WERI-Rb-1 (cell line): ENCODE measurements around the gene ZNF324.
"Not testable (repeated sequence)": the region's sequence is repeated elsewhere in the genome, so short reads cannot be mapped to it uniquely, and the experiment has no call there.

Experiments used
- DNase-seq: peaks from one replicate; pipeline ENCODE4 v3.0.0-alpha.2; 2020
- H3K27ac ChIP-seq: fragments of 250-450 bp; sonication (Bioruptor Pico); 2 replicates; pipeline ENCODE4 v1.5.1; 2020; ENCODE audit warnings: mild to moderate bottlenecking, moderate library complexity
- H3K27me3 ChIP-seq: fragments of 250-450 bp; sonication (Bioruptor Pico); 2 replicates; pipeline ENCODE4 v1.5.1; 2021; ENCODE audit warnings: mild to moderate bottlenecking, low read depth, moderate library complexity; ENCODE audit not compliant: insufficient read depth, severe bottlenecking
- H3K36me3 ChIP-seq: fragments of 250-450 bp; sonication (Bioruptor Pico); 2 replicates; pipeline ENCODE4 v1.5.1; 2020; ENCODE audit warnings: mild to moderate bottlenecking, moderate library complexity
- H3K4me3 ChIP-seq: 2 replicates; pipeline ENCODE4 v1.5.1; 2011; ENCODE audit warnings: low read depth, mild to moderate bottlenecking, control low read depth, low read length
- H3K9me3 ChIP-seq: fragments of 250-450 bp; sonication (Bioruptor Pico); 2 replicates; pipeline ENCODE4 v1.5.1; 2021; ENCODE audit warnings: mild to moderate bottlenecking, moderate library complexity; ENCODE audit not compliant: severe bottlenecking
- TF ChIP-seq, protein P1 (sequence below): IDR thresholded peaks from 2 replicates; pipeline ENCODE4 v1.5.1; 2011; ENCODE audit warnings: low read depth, mild to moderate bottlenecking, control low read depth, inconsistent platforms, low read length

Gene ZNF324

DNA sequence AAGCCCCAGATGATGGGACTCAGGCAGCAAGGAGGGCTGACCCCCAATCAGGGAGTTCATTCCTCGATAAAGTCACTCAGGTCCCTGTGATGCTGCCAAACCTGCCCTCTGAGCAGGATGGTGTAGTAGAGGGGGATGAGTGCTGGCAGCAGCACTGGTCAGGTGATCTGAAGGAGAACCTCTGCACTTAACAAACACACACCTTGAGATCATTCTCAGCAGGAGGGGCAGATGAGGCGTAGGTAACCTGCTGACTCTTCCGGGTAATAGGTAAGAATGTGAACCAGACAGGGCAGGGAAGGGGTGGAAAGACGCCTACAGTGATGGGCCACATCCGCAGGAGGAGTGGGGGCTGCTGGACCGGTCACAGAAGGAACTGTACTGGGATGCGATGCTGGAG is 12.4 kb downstream of the ZNF324 start:
- Histone ChIP-seq H3K27me3 (no peaks in the 10 kb centered on the region), H3K27ac (peak overlapping the region; percentile 90), H3K9me3 (no peaks in the 10 kb centered on the region), H3K4me3 (no peak overlapping the region), H3K36me3 (peaks cover 24% of the 10 kb centered on the region)
- TF ChIP-seq, protein P1, sequence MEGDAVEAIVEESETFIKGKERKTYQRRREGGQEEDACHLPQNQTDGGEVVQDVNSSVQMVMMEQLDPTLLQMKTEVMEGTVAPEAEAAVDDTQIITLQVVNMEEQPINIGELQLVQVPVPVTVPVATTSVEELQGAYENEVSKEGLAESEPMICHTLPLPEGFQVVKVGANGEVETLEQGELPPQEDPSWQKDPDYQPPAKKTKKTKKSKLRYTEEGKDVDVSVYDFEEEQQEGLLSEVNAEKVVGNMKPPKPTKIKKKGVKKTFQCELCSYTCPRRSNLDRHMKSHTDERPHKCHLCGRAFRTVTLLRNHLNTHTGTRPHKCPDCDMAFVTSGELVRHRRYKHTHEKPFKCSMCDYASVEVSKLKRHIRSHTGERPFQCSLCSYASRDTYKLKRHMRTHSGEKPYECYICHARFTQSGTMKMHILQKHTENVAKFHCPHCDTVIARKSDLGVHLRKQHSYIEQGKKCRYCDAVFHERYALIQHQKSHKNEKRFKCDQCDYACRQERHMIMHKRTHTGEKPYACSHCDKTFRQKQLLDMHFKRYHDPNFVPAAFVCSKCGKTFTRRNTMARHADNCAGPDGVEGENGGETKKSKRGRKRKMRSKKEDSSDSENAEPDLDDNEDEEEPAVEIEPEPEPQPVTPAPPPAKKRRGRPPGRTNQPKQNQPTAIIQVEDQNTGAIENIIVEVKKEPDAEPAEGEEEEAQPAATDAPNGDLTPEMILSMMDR: no peak
- no peak for DNase-seq

DNA sequence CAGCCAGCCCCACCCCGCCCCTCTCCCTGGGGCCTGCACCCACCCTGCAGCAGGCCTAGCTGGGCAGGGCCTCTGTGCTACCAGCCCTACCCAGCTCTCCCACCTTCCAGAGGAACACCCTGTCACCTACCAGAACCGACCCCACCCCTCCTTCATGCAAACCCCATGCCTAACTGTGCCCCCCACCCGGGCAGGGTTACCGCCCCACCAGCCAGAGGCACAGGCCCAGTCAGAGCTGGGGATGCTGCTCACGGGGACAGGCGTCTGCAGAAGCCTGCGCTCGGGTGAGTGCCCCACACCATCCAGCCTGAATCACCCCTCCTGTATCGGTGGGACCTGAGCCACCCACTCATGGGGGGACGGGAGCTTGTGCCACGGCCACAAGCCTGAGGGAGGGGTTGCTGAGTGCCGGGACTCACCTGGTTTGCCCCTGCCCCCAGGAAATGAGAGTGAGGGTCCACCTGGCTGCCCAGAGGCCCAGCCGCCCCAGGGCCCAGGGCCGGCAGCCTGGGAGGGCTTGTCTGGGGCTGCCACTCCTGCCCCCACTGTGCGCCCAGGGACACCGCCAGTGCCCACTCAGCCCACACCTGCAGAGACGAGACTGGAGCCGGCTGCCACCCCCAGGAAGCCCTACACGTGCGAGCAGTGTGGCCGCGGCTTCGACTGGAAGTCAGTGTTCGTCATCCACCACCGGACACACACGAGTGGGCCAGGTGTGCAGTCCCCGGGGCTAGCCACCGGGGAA is 13.0 kb downstream of the ZNF324 start:
- Histone ChIP-seq H3K36me3 (peaks cover 24% of the 10 kb centered on the region), H3K4me3 (no peak overlapping the region), H3K9me3 (no peaks in the 10 kb centered on the region), H3K27me3 (no peaks in the 10 kb centered on the region), H3K27ac (peak overlapping the region; percentile 90)
- TF ChIP-seq, protein P1: no peak
- no peak for DNase-seq

DNA sequence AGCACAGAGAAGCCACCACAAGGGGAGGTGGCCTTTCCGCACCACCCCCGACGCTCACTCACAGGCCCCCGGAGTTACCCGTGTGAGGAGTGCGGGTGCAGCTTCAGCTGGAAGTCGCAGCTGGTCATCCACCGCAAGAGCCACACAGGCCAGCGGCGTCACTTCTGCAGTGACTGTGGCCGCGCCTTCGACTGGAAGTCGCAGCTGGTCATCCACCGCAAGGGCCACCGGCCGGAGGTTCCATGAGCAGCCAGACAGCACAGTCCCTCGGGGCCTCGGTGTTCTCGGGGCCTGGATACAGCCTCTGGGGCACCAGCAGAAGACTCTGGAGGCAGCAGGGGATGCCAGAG is 13.6 kb downstream of the ZNF324 start:
- DNase-seq: no peak
- no peaks in the 10 kb centered on the region for H3K27me3 ChIP-seq
- TF ChIP-seq, protein P1: no peak
- peaks cover 24% of the 10 kb centered on the region for H3K36me3 ChIP-seq
- no peaks in the 10 kb centered on the region for H3K9me3 ChIP-seq
- H3K27ac ChIP-seq: no peak overlapping the region
- no peak overlapping the region for H3K4me3 ChIP-seq

DNA sequence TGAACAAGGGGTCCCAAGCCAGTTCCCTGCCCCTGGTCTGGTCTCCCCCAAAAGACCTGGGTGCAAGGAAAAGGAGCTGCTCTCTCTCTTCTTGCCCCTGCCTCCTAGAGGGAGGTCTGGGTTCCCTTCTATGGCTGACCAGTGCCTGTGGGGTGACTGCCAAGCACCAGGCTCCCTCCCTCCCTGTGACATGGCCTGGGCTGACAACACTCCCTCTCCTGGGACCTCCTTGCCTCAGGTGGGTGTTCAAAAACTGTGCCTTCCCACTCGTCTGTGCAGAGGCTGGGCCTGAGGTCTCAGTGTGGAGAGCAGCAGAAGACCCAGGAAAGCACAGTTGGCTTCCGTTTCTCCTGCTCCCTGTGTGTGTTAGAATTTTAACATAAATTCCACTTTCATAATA is 14.0 kb downstream of the ZNF324 start:
- no peaks in the 10 kb centered on the region for H3K9me3 ChIP-seq
- peaks cover 24% of the 10 kb centered on the region for H3K36me3 ChIP-seq
- H3K4me3 ChIP-seq: no peak overlapping the region
- TF ChIP-seq, protein P1: no peak
- H3K27me3 ChIP-seq: no peaks in the 10 kb centered on the region
- no peak overlapping the region for H3K27ac ChIP-seq
- no peak for DNase-seq

DNA sequence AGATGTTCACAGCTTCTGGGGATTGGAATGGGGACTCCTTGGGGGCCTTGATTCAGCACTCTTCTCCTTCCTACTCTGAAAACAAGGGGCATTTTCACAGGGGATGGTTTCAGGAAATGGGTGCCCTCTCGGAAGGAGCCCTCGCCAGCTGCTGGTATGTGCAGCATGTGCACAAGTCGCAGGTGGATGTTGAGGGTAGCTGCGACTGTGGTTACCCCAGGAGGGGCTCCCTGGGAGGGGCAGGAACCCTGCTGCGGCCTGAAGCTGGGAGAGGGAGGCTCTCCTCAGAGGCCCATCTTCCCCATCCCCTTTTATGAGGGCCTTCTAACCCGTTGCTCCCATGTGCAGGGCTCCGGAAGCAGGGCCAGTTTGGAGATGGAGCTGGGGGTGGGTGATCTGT is 15.5 kb downstream of the ZNF324 start:
- TF ChIP-seq, protein P1: no peak
- no peak for DNase-seq
- Histone ChIP-seq H3K36me3 (peaks cover 24% of the 10 kb centered on the region), H3K27me3 (no peaks in the 10 kb centered on the region), H3K9me3 (no peaks in the 10 kb centered on the region), H3K27ac (no peak overlapping the region), H3K4me3 (no peak overlapping the region)

DNA sequence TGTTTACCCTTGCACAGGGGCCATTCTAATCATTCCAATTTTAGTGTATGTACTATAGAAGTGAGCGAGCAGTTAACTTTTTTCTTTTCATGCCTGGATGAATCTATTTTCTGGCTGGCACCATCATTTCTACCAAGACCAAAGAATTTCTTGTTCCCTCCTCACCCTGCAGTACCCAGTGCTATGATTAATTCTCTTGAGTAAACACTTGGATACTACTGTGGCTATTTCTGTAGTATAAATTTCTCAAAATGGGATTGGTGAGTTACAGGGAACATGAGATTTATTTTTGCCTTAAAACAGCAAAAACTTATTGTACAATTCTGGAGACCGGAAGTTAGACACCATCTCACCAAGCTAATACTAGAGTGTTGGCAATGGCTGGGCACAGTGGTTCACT is 16.9 kb downstream of the ZNF324 start:
- Histone ChIP-seq H3K27ac (no peak overlapping the region), H3K27me3 (no peaks in the 10 kb centered on the region), H3K9me3 (no peaks in the 10 kb centered on the region), H3K4me3 (no peak overlapping the region), H3K36me3 (peaks cover 17% of the 10 kb centered on the region)
- DNase-seq: no peak
- TF ChIP-seq, protein P1: no peak

DNA sequence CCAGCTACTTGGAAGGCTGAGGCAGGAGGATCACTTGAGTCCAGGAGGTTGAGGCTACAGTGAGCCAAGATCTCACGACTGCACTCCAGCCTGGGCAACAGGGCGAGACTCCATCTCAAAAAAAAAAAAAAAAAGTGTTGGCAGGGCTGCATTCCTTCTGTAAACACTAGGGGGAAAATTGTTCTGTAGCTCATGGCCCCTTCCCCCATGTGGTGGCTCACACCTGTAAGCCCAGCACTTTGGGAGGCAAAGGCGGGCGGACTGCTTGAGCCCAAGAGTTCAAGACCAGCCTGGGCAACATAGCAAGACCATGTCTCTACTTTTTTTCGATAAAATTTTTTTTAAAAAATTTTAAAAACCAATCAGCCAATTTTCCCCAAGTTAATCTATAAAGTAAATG is 17.5 kb downstream of the ZNF324 start:
- not testable (repeated sequence) for H3K4me3 ChIP-seq, H3K27ac ChIP-seq, H3K9me3 ChIP-seq, H3K27me3 ChIP-seq, DNase-seq
- peaks cover 12% of the 10 kb centered on the region for H3K36me3 ChIP-seq
